SK-N-SH treated with all-trans-retinoic acid at 6 μM for 48 hours (cell line): ENCODE results near the gene NEK1.

Experiments used
- ARNTL ChIP-seq: fragments of 450-650 bp; formaldehyde crosslinking; IDR thresholded peaks from 2 replicates; pipeline ENCODE4 v1.5.0; 2020; ENCODE audit warnings: low read depth, mild to moderate bottlenecking, moderate library complexity, borderline replicate concordance
- PATZ1 ChIP-seq: fragments of 250-450 bp; sonication (Bioruptor Pico); IDR thresholded peaks from 2 replicates; pipeline ENCODE4 v1.8.0; 2020; ENCODE audit warnings: mild to moderate bottlenecking, moderate library complexity, borderline replicate concordance
- RARB ChIP-seq: fragments of 250-450 bp; sonication (Bioruptor Pico); IDR thresholded peaks from 2 replicates; pipeline ENCODE4 v1.8.0; 2021; ENCODE audit warnings: mild to moderate bottlenecking, moderate library complexity
- TOX ChIP-seq: fragments of 250-450 bp; sonication (Bioruptor Pico); IDR thresholded peaks from 2 replicates; pipeline ENCODE4 v1.8.0; 2021; ENCODE audit warnings: mild to moderate bottlenecking, moderate library complexity, borderline replicate concordance

GRCh38 chr4:169376421-169376820 is 236.0 kb downstream of the NEK1 start:
- TF ChIP-seq RARB (CRISPR knock-in tag) (no peak), ARNTL (CRISPR knock-in tag) (no peak), PATZ1 (CRISPR knock-in tag) (no peak), TOX (CRISPR knock-in tag) (no peak)
